ENCODE results near the gene HOXB9.

Gene HOXB9

DNA sequence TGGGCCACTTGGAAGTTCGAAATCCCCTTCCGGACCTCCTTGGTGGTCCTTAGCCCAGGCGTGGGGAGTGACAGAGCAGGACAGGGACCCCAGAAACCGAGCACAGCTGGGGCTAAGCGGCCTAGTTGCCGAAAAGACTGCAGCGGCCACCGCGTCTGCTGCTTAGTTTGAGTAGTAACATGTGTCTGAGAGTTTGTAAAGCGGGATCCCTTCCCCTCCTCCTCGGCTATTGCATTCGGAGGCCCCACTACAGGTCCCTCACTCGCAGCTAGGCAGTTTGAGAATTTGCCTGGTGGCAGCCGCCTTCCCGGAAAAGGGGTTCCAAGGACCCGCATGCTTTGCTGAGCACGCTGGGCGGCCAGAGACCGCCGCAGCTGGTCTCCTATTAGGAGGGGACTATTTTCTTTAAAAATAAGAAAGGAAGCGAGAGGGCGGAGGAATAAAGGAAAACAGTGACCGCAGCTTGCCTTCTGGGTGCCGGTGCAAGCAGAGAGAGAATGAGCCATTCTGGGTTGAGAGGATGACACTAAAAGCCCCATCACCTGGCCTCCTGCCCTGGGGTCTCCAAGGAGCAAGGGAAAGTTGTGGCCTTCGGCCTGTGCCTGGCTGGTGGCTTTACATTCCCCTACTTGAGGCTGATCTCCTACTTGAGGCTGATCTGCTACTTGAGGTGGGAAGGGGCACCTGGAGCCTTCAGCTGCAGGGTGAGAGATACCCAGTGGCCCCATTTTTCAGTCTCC is 31.4 kb downstream of the HOXB9 start:
- DNase-seq: no peak

DNA sequence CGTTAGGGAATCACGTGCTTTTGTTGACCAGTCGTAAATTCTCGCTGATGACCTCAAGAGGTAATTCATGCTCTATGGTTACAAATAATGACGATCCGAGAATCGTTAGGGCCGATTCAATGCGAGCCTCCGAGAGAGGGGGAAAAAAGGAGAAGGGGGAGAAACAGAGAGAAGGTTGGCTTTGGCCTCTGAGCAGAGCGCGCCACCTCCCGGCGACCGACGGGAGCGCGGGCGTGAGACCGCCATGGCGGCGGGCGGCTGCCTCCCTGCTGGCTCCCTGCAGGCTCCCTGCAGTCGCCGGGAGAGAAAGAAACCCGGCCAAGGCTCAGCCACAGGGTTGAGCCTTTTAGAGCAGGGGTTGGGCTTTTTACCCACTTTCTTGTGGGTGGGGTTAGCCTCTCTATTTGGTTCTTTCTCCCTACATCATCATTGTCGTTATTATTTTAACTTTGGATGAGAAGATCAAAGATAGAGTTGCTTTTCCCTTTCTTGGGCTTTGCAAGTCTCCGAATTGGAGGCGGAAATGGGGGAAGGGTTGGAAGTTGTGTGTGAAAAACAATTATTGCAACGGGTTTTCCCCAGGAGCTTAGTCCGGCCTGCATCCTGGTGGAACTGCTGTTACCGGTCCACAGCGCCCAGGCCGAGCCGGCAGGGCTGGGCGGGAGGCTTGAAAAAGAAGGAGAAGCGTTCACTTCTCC is 32.2 kb downstream of the HOXB9 start:
- DNase-seq: no peak

DNA sequence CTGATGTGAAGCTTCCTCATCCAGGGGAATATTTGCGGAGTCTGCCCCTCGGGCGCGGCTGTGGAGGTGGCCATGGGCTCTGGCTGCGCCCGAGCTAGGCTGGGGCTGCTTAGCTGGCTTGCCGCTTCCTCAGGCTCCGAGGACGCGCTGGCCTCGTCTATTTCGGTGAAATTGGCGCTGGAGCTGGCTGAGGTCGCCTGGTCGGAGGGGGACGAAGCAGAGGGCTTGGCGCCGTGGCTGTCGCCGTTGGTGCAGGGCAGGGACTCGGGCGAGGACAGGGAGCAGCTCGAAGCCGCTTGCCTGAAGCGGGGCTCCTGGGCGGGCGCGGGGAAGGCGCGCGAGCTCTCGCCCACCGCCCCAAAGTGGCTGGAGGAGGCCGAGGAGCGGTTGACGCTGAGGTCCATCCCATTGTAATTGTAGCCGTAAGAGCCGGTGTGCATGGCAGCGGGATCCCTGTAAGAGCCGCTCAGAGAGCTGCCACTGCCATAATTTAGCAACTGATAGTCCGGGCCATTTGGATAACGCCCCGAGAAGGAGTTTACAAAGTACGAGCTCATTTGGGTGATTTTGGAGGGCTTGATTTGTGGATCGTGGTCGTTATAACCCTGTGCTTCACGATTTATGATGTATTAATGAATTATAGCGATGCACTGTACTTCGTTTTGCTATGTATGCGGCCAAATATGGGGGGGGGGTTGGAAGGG is 32.9 kb downstream of the HOXB9 start, which contains the start of gene HOXB5:
Gene HOXB5 (minus strand): TSS at position 654 of the 704 bp plus-strand sequence. CDS start 97 bp downstream, at position 557.
- DNase-seq: no peak

DNA sequence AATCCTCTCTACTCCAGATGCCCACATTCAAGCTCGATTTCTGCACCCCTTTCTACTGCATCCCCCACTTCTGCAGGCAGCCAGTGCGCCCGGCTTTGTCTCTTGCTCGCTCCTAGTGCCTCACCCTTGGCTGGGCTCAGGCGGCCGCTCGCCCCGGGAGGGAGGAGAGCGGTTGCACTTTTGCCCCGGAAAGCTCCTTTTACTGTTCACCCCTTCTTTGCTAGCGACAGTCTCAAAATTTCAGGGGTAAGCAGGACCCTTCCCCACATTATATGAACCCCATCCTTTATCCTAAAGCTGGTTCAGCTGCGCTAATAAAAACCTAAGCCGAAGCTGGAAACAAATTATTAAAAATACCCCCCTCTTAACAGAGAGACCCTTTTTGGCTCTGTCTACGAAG is 33.6 kb downstream of the HOXB9 start:
- DNase-seq: no peak

DNA sequence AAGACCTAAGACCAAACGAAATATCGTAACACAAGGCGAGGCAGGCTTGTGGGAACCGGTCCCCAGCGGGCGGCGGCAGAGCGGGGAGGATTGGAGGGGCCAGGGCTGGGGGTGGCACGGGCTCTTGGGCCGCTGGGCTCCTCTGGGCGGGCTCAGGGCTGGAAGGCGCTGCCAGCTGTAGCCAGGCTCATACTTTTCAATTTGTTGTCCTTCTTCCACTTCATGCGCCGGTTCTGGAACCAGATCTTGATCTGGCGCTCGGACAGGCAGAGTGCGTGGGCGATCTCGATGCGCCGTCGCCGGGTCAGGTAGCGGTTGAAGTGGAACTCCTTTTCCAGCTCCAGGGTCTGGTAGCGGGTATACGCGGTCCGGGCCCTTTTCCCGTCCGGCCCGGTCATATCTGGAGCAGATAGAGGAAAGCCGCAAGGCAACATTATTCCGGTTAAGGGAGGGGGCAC is 34.1 kb downstream of the HOXB9 start:
- no peak for DNase-seq

DNA sequence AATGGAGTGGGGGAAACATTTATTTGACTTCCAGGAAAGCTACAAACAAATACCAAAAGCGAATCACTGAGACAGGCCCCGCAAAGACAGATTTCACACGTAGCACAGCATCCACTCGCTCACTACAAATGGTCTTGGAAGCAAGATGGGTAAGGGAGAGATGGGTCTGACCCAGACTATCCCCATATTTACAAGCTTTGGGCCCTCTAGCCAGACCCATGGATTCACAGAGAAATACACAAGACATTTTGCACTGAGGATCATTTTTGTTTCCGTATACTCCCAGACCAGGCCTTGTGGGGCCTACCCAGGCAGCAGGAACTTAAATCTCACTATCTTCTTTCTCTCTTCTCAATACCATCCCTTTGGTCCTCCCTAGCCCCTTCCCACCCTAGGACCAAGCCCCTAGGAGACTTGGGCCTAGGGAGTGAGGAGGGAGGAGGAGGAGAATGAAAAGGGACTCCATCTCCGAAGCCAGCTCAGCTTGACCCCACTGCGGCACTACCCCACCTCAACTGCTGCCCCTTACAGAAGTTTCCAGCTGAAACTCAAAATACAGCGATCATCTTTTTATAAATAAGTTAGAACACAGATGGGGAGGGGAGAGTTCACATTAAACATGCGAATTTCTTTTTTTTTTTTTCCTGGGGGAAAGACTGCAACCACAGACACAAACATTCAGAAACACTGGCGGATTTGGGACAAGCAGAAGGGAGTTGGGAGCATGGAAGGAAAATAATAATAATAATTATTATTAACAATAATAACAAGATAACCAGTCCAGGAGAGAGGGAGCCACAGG is 34.7 kb downstream of the HOXB9 start:
- no peak for DNase-seq

DNA sequence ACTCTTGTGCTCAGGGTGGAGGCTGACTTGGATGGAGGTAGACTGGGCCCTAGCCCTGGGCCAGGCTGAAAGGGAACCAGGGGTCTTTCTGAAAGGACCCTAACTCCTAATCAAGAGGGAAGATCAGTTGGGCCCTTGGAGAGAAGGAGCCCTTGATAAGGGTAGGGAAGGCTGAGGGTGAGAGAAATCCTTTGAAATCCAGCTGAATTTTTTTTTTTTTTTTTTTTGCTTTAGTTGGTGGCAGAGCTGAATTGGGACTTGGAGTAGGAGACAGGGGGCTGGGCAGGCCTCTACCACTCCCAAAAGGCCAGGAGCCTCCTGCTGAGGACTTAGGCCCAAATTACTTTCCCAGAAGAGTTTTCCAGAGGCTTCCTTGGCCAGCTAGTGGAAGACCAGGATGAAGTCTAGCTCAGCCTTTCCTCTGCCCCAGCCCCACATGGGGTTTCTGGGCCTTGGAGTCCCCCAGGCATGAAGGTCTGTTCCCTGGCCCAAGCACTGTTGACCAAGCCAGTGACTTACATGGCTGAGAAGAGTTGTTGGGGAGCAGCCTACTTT is 35.5 kb downstream of the HOXB9 start:
- DNase-seq: no peak

DNA sequence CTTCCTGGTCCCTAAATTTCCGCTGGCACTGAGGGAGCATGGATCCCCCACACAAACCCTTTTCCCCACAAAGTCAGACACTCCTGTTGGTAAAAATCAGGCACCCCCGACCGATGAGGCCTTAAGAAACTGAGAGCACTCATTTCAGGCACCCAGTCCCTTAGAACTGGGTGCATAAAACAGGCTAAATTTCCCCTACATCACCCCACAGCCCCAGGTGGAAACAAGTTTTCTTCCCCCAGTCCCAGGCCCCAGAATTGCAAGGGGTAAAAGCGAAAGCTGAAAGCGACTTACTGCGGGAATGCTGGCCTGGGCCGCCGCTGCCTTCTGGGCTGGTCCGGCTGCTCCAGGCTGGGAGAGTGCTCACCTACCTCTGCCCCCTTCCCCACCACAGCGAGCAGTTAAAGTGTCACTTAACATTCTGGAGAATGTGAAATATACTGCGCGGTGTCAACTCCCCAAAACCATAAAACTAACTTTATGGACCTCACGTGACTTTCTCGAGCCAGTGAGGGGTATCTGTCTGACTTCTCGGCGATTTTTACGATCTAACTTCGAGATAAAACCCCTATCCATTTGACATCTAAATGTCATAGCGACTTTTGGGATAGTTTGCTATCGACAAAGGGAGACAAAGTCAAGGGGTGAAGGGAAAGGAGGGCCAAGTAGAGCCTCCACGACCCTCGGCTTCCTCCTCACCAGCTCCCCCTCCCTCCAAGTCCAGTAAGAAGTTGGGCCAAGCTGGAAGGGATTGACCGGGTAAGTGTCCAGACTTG is 36.1 kb downstream of the HOXB9 start, which contains the start of gene HOXB3:
Gene HOXB3 (minus strand): TSS at position 411 of the 776 bp plus-strand sequence. CDS start 37,767 bp downstream, outside the sequence.
- DNase-seq: no peak

DNA sequence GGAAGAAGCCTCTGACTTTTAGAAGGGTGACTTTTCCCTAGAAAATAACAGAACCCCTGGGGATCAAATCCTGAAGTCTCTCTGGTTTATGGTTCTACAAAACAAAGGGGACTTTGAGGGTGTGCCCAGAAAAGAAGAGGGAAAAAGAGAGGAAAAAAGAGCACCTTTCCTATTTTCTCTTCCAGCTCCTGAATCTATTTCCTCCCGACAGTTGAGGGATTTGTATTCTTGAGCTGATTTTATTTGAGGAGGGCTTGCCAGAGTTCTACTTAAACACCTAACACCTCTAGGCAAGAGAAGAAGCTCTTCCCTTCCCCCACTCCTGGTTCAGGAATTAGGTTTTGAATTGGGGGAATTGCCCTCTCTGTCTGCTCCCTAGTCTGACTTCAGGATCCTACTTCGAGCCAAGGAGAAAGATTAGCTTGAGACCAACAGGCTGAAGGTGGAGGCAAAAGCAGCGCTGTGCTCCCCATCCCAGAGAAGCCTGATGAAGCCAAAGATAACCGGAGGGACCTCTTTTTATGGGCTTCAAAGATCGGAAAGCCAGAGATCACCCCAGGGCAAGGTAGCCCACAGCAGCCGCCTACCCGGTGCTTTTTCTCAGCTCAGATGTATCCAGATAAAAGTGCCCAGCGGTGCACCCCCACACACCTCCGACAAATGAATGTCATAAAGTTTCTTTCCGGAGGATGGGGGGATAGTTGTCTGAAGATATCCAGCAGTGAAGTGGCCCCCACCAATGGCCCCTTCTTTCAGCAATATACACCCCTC is 36.9 kb downstream of the HOXB9 start:
- DNase-seq: no peak

DNA sequence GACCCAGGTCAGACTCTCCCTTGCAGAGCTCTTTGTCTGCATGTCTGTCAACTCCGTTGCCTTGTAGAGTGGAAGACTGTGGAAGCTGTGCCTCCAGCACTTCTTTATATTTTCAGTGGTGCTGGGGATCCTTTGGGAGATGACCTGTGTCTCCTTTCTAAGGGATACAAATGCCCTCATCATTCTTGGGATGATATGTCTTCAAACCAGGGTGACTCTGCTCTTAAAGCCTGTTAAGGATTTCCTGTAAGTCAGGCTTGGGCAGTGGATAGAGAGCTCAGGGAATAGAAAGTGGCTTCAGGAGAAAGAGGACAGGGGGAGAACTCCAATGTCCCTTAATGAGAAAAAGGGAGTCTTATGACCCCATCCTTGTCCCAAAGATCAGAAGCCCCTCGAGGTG is 37.6 kb downstream of the HOXB9 start:
- no peak for DNase-seq

DNA sequence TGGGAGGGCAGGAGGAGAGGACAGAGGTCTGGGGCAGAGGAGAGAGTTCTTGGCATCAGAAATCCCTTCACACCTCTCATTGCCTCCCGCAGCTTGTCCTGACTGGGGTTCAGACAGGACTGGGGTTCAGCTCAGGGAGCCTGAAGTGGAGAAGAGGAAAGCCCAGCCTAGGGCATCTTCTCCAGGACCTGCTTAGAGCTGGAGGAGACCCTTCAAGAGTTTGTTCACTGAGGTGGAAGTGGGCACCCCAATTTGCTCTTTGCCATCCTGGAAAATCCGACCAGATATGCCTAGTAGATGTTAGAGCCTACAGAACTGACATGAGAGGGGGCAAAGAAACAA is 38.1 kb downstream of the HOXB9 start:
- DNase-seq: no peak

DNA sequence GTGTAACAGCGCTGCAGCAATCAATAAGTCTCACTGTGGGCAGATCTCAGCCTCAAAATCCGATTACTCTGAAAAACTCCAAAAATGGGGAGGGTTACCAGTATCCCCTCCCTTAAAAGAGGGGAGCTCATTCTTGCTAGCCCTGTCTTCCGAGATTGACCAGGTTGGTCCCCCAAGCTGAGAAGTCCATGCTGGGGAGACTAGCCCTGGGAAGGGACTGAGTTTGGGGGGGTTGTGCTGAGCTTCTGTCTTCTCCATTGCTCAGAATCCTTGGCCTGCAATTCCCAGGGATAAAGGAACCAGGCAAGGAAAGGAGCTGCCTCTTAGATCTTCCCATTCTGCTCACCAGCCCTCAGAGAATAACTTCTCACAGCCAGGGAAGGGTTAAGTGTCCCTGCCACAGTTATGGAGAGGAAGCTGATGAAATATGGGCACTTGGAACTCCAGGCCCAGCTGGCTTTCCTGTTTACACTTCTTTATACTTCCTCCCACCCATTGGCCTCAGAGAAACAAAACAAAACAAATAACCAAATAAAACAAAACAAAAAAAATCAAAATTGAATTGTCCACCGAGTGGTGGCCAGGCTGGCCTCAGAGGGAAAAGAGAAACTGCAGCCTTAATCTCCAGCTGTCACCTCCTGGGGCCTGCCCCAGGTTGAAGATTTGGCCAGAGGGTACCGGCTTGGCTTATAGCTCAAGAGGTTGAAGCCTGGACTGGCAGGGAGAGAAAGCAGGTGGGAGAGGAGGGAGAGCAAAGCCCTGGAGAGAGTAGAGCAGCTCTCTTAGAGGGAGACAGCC is 38.7 kb downstream of the HOXB9 start:
- DNase-seq: no peak

DNA sequence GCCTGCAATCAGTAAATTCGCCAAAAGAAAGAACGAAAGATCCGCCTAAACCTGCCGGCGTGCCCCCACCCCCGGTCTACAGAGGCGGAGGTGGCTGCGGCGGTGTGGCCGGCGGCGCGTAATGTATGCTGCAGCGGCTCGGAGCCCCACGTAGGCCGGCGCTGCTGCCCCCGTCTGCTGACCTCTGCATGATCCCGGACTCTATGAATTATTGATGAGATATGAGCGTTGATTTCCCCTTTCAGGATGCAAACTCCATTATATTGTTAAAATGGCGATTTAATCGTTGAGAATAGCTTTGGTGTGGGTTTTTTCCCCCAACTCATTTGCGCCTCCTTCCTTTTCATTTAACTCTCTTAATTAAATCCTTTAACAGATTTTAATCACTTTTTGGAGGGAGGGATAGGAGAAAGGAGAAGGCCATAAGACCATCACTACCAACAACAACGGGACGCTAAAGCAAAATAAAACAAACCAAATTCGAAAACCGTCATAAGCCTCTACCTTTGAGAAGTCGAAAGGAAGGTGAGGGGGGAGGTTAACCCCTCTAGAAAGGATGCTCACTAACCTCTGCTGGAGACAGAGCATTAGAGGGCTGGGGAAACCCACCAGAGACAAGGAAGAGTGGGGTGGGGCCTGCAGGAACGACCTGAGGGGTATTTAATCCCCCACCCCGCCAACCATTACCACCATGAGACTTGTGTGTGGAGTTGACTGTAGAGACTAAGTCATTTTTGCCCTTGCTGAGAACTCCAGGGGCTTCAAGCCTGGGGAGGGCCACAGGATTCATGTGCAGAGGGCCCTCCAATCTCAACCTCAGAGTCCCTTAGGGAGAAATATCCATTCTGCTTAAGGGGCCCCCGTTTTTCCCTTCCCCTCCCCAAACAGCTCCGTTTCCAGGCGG is 39.6 kb downstream of the HOXB9 start:
- no peak for DNase-seq

DNA sequence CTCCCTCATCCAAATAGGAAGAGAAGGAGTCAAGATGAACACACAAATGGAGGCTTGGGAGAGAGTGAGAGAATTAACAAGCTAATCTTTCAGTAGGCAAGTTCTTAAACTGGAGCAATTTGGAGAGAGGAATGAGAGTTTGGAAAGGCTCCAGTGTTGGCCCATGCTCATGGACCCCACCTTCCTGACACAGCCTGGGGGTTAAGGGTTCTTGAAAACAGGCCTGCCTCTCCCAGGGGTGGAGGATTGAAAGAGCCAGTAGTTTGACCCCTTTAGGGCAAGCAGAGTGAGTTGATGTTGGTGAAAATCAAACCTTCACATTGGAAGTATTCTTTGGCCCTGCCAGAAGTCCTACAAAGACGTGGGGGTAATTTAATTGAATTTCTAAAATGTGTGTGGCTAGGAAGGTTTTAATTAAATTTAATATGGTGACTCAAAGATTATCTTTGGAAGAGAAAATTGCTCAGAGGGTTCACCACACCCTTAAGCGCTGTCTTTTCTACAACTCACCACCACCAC is 41.9 kb downstream of the HOXB9 start:
- no peak for DNase-seq

DNA sequence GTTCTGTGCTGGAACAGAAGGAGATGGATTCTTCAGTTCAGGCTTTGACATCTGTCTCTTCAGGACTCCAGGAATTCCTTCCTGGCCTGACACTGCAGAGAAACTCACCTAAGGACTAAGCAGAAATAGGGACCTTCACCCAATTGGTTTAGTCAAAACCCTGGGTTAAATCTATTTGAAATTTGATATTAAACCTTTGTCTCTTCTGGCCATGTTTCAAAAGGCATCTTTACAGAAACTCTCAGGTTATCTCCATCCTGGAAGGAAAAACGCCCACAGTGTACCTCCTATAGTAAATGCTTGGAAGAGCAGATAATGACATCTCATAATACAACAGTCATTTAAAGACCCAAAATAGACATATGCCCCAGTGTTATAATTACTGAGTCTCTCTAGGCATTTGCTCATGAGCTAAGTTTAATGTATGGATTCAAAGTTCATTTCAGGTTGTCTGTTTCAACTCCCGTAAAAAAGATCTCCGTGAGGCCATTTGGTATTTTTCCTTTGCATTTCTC is 42.4 kb downstream of the HOXB9 start:
- no peak for DNase-seq

DNA sequence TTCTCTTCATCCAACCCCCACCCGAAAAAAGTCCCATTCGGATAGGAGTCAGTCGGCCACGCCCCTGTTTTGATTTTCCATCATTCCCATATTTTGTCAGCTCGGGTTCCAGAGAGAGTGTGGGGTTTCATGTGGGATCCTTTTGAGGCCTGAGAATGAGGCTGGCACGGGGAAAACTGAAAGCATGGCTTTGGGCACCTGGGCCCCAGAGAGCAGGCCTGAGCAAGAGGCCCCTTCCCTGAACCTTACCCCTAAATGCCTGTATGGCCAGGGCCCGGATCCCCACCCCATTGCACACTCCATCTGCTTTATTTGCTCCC is 43.4 kb downstream of the HOXB9 start:
- DNase-seq: no peak

DNA sequence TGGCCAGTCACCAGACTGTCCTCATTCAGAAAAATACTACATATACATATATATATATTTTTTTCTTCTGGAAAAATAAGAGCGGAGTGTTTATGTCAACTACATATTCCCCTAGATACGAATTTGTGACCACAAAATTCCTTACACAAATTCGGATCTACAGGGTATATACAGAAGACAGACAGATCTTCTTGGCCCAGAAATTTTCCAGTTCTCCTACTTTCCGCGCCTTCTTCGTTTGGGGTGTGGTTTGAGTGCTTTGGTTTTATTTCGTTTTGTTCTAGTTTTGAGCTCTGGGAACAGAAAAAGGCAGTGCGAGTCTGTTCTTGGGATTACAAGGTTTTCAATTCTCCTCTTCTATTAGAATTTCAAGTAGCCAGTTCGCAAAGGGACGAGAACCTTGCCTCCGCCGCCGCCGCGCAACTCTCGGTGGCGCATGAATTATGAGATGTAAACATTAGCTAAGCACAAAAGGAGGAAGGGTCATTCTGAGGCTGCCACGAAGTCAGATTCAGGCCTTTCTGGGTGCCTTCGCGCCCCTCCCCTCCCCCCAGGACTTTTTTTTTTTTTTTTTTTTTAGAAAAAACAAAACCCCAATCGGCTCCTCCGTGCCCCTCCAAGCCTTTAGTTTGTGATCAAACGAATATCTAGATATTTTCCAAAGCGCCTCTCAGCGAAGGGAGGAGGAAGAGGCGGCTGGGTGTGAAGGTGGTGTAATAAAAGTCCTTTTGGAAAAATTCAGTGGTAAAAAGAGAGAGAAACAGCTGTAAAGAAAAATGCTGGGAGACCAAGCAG is 46.2 kb downstream of the HOXB9 start:
- no peak for DNase-seq

DNA sequence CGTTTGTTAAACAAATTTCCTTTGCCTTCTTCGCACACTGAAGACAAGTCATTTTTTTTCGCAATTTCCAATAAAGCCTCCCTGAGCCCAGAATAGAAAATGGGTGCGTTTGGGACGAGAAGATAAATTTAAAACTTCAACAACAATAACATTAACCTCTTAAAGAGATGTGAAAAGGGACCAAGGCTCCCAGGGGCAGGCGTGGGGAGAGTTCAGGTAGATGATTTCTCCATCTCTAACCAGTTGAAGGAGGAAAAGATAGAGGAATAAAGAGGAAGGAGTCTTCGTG is 46.7 kb downstream of the HOXB9 start:
- DNase-seq: no peak

All from NCI-H524 treated with DMSO at 0.1 percent for 48 hours (cell line).